Panc1 (cell line): ENCODE data around the gene MSH4.
"Not testable (repeated sequence)": the region's sequence is repeated elsewhere in the genome, so short reads cannot be mapped to it uniquely, and the experiment has no call there.

Experiments used
- POLR2AphosphoS5 ChIP-seq: IDR thresholded peaks from 2 replicates; pipeline ENCODE4 v1.6.1; 2012; ENCODE audit warnings: mild to moderate bottlenecking, low read depth, low read length, moderate library complexity
- SIN3A ChIP-seq: IDR thresholded peaks from 2 replicates; pipeline ENCODE4 v1.6.1; 2012; ENCODE audit warnings: low read depth, mild to moderate bottlenecking, low read length, moderate library complexity, borderline replicate concordance; ENCODE audit not compliant: insufficient read depth
- TF ChIP-seq, protein P1 (sequence below): fragments of 450-650 bp; IDR thresholded peaks from 2 replicates; pipeline ENCODE4 v1.5.1; 2017; ENCODE audit warnings: mild to moderate bottlenecking
- TF ChIP-seq, protein P2 (sequence below), 2 experiments: IDR thresholded peaks; 2 replicates each; pipeline ENCODE4 v1.6.1; 2011 to 2012; ENCODE audit warnings: low read depth in 2 of 2, control low read depth in 1 of 2, low read length in 1 of 2, mild to moderate bottlenecking in 1 of 2, moderate library complexity in 1 of 2; ENCODE audit not compliant: insufficient read depth in 1 of 2

GRCh38 chr1:75777812-75778211 is 18.9 kb upstream of the MSH4 start:
- TF ChIP-seq, protein P1, sequence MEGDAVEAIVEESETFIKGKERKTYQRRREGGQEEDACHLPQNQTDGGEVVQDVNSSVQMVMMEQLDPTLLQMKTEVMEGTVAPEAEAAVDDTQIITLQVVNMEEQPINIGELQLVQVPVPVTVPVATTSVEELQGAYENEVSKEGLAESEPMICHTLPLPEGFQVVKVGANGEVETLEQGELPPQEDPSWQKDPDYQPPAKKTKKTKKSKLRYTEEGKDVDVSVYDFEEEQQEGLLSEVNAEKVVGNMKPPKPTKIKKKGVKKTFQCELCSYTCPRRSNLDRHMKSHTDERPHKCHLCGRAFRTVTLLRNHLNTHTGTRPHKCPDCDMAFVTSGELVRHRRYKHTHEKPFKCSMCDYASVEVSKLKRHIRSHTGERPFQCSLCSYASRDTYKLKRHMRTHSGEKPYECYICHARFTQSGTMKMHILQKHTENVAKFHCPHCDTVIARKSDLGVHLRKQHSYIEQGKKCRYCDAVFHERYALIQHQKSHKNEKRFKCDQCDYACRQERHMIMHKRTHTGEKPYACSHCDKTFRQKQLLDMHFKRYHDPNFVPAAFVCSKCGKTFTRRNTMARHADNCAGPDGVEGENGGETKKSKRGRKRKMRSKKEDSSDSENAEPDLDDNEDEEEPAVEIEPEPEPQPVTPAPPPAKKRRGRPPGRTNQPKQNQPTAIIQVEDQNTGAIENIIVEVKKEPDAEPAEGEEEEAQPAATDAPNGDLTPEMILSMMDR: not testable (repeated sequence)
- TF ChIP-seq, protein P2, sequence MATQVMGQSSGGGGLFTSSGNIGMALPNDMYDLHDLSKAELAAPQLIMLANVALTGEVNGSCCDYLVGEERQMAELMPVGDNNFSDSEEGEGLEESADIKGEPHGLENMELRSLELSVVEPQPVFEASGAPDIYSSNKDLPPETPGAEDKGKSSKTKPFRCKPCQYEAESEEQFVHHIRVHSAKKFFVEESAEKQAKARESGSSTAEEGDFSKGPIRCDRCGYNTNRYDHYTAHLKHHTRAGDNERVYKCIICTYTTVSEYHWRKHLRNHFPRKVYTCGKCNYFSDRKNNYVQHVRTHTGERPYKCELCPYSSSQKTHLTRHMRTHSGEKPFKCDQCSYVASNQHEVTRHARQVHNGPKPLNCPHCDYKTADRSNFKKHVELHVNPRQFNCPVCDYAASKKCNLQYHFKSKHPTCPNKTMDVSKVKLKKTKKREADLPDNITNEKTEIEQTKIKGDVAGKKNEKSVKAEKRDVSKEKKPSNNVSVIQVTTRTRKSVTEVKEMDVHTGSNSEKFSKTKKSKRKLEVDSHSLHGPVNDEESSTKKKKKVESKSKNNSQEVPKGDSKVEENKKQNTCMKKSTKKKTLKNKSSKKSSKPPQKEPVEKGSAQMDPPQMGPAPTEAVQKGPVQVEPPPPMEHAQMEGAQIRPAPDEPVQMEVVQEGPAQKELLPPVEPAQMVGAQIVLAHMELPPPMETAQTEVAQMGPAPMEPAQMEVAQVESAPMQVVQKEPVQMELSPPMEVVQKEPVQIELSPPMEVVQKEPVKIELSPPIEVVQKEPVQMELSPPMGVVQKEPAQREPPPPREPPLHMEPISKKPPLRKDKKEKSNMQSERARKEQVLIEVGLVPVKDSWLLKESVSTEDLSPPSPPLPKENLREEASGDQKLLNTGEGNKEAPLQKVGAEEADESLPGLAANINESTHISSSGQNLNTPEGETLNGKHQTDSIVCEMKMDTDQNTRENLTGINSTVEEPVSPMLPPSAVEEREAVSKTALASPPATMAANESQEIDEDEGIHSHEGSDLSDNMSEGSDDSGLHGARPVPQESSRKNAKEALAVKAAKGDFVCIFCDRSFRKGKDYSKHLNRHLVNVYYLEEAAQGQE (IDR thresholded peaks at IDR 0.05; ENCODE audit: insufficient read depth in 1 of 2, low read depth in 2 of 2, low read length in 1 of 2): not testable (repeated sequence)
- TF ChIP-seq SIN3A, POLR2AphosphoS5: not testable (repeated sequence)
